ENCODE data around the gene CALD1.

The CALD1 gene

GRCh38 chr7:134870156-134870555, 90.7 kb downstream of the CALD1 start:
- DNase-seq, result no peak

DNA sequence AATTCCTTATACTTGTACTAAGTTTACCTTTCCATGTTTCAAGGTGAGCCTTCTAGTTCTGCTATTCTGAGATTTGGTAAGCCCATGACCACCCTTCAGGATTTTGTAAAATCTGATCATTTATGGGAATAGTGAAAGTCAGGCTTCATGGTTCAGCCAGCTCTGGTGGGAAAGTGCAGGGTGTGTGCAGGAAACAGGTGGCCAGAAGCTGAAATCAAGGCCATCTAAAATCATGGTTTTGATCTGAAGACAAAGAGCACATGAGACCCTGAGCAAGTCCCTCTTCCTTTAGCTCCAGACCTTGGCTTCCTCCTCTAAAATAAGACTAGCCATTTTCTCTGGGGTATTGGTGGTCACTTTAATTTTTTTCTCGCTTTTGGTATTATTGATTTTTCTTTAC, 91.3 kb downstream of the CALD1 start:
- no peak for DNase-seq

DNA sequence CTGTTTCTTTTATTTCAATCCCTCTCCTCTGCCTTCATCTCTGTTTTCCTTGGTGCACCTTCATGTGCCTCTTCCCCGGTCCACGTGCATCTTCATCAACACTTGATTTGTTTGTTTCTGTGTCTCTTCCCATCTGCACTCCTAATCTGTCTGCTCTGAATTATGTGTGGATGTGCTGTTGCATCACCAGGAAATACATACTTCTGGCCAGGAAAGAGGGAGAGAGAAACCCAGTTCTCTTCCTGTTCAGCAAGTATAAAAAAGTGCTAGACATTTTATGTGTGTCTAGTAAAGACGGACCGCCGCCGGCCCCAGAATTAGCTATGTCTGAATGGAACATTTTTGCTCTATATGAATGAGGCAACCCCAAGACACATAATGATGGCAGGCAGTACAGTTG, 93.8 kb downstream of the CALD1 start:
- DNase-seq, result no peak

GRCh38 chr7:134874407-134874806, 95.0 kb downstream of the CALD1 start:
- DNase-seq, result no peak

GRCh38 chr7:134875867-134876266, 96.4 kb downstream of the CALD1 start:
- no peak for DNase-seq

DNA sequence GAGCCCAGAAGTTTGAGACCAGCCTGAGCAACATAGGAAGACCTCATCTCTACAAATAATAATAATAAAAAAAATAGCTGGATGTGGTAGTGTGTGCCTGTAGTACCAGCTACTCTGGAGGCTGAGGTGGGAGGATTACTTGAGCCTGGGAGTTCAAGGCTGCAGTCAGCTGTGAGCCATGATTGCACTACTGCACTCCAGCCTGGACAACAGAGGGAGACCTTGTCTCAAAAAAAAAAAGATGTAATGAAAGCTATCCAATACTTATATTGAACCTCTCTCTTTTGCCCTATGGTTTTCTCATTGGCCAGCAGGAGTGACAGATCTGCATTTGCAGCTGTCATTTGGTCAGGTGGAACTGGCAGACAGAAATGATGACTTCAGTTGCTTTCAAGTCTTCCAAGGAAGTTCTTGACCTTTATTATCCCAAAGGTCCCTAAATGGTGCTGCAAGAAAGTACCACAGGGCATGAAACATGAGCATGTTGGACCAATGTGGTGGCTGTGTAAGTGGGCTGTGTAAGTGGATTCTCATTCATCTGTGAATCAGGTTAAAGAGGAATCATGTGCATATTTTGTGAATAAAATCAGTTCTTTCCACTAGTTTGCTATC, 99.4 kb downstream of the CALD1 start:
- DNase-seq, result no peak

- DNase-seq, result no peak
These were observed 100.5 kb downstream of the CALD1 start for GRCh38 chr7:134879815-134880475.

- no peak for DNase-seq
These were observed 103.0 kb downstream of the CALD1 start for GRCh38 chr7:134882481-134882880.

GRCh38 chr7:134885967-134886352, 106.5 kb downstream of the CALD1 start:
- no peak for DNase-seq

- no peak for DNase-seq
These were observed 107.1 kb downstream of the CALD1 start for GRCh38 chr7:134886353-134887057.

- DNase-seq, result no peak
These were observed 108.1 kb downstream of the CALD1 start for GRCh38 chr7:134887523-134887922.

GRCh38 chr7:134888141-134888740, 108.8 kb downstream of the CALD1 start:
- DNase-seq, result no peak

GRCh38 chr7:134890246-134891240, 111.1 kb downstream of the CALD1 start:
- DNase-seq, result no peak

DNA sequence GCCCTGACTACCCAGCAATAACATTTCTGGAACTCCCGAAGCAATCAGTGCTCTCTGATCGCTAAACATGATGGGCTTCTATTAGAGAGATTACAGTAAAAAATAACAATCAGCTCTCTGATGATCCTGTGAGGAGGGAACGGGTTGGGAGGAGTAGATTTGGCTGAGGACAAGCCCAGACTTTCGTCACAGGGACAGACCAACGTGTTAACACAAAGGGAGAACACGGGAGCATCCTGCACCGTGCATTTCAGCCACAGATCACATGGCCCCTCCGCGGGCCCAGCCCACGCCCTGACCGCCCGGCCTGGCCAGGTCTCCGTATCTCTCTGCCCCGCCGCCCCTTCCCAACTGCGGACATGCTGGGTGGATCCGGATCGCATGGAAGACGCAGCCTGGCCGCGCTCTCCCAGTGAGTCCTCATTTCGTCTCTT, 111.8 kb downstream of the CALD1 start:
- DNase-seq, result no peak

- no peak for DNase-seq
These were observed 112.6 kb downstream of the CALD1 start for GRCh38 chr7:134891696-134892678.

DNA sequence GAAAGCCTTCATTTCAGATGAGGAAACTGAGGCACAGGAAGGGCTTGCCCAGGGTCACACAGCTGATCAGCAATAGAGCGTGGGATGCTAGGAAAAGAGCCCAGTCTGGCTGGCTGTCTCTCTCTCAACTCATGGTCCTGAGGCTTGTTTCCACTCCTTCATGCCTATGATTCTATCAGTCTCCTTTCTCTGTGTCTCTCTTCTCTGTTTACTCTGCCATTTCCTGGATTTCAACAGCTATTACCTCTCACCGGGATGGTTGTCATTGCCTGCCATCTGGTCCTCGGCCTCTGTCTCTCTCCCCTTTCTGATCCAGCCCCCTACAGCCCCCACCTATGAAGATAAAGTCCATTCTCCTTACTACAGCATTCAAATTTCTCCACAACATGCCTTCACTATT, 113.5 kb downstream of the CALD1 start:
- no peak for DNase-seq

DNA sequence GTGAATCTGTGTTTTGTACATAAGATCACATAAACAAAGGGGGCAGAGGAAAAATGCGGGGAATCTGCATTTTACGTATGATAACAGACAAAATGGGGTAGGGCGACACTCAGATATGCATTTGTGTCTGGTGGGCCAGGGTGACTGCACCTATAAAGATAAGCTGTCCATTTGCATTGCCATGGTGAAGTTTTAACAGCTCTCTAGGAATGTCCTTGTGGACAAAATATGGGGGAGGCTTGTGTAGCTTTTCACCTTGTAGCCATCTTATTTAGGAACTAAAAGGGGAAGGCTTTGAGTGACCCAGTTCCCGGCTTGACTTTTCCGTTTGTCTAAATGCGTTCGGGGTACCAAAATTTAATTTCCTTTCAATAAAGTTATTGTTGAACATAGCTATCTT, 114.5 kb downstream of the CALD1 start:
- no peak for DNase-seq

DNA sequence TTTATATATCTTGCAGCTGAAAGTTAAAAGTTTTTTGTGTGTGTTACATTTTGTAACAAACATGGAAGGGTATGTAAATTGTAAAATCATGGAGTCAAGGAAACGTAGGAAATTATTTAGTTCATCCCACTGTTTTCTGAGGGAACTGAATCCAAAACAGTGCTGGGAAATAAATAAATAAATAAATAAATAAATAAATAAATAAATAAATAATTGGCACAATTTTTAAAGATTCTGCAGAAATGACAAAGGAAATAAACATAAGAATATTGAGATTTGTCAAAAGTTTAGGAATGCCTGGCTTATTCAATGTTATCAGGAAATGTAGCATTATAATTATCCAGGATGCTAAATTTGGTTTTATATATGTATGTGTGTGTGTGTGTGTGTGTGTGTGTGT, 115.5 kb downstream of the CALD1 start:
- DNase-seq, result no peak

DNA sequence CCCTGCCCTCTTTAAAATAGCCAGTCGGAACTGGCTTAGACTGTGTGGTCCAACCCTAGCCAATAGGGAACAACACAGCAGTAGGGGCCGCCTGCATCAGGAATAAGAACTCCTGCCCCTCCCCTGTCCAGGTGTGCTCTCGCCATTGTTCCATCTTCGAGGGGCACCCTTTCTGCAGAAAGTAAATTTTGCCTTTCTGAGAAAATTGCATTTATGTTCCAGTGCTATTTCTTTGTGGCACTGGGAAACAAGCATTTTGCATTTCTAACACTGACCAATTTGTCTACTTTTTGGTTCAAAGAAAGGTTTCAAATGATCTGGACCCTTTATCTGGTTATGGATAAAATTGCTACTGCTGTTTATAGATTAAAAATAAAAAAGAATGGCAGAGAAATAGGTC, 116.6 kb downstream of the CALD1 start:
- no peak for DNase-seq

DNA sequence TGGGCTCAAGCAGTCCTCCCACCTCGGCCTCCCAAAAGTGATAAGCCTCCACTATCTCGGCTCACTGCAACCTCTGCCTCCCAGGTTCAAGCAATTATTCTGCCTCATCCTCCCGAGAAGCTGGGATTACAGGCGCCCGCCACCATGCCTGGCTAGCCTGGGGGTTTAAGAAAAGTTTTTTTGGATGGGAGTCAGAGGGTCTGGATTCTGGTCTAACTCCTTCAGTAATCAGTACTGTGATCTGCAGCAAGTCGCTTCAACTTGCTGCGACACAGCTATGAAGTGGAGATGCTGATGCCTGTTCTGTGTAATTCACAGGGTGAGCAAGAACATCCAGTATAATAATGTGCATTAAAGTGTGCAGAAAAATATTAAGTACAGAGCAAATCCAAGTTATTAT, 118.5 kb downstream of the CALD1 start:
- DNase-seq, result no peak

- no peak for DNase-seq
These were observed 120.3 kb downstream of the CALD1 start for GRCh38 chr7:134899729-134900128.

Measured in stimulated activated CD4-positive, alpha-beta T cell treated with anti-CD3 and anti-CD28 coated beads, Interleukin-2, amount 100 ng/mL, for 24 hours (primary cell).